Head of caudate nucleus (tissue), 42 donors: ENCODE results near the gene C10orf53.

Source experiments
- DNase-seq, 42 donors: peaks; one replicate each; pipeline versions ENCODE4 v3.0.0 to v3.0.0-alpha.2; 2020 to 2021; ENCODE audit warnings: mixed read lengths in 7 of 42
- intact Hi-C: fragments of 100-400 bp; cut with DNase I; formaldehyde crosslinking; loops from one replicate; pipeline ENCODE4 v1.15.0; 2022

C10orf53 gene

DNA sequence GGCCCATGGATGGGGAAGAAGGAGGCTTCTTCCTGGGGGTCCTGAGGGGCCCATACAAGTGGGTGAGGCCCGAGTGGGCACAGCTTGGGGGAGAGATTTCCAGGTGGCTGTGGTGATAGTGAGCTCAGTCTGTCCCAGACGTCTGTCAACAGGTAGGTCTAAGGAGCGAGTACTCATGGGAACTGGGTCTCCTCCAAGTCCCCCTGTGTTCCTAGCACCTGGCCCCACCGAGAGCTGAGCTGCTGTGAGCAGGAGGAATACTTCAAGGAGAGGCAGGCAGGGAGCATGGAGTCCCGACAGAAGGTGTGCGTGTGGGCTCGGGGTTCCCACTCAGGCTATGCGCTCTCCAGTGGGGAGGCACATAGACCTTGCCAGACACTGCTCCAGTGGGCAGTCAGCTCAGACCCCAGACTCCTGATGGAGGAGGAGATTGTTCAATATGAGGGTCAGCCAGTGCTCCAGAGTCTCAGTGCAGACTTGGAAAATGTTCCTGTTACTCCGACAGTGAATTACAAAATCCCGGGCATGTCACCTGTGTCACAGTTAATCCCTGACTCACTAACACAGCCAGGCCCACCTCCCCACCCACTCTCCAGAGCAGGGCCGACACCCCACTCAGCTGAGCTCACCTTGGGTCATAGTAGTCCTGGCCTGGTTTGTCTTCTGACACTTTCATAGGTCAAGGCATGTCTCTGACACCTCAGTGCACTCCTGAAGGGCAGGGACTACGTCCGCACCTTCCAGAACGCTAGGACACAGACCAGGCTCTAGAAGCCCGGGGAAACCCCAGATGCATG lies 28.2 kb upstream of the C10orf53 start:
- DNase-seq = peak in 3 of 42 donors; percentile 25 to 27 (median 26)
- intact Hi-C loops = no loop called here

DNA sequence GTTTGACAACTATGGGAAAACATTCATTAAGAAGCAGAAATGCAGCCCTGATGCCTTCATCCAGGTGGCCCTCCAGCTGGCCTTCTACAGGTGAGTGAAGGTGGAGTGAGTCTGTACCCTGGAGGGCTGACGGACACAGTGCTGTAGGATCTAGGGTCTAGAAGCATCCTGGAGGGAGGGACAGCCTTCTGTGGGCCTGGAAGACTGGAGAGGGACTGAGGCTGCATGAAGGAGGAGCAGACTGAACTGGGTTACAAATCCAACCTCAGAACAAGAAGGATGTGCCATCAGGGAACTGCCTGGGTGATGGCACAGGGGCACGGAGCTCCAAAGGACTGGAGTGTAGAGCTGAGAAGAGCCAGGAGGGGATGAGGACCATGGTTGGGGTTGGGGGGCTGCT lies 27.5 kb upstream of the C10orf53 start:
- intact Hi-C loops = no loop called here
- DNase-seq = peak in 3 of 42 donors; percentile 6 to 31 (median 7)

DNA sequence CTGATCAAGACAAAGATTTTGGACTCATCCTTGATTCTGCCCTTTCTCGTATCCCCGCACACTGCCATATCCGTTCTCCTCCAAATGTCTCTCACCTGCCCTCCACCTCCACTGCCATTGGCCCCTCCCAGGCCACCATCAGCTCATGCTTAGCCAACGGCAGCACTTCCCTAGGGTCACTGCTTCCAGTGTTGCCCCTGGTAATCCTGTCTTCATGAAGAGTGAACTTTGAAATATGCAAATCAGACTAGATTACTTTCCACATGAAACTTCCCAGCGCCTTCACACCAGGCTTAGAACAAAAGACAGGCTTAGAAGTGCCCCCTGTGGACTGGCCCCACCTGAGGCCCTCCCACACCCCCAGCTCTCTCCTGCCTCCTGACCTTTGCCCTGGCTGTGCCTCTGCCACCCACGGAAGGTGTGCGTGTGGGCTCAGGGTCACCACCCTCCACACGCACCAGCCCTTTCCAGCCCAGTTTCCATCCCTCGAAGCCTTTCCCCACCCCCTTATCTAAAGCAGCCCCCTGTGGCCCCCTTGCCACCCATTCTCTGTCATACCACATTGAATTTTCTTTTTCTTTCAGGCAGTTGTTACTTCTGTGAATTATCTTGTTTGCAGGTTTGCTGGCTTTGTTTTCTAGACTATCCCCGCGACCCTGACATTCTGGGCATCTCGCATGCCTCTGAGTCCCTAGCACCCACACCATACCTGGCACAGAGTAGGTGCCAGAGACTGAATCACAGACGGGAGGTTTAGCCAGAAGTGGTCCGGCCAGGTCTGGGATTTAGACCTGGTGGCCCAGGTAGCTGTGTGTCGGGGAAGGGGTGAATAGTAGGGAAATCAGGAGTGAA lies 26.8 kb upstream of the C10orf53 start:
- intact Hi-C loops = no loop called here
- peak in 3 of 42 donors; percentile 8 to 34 (median 16) for DNase-seq

DNA sequence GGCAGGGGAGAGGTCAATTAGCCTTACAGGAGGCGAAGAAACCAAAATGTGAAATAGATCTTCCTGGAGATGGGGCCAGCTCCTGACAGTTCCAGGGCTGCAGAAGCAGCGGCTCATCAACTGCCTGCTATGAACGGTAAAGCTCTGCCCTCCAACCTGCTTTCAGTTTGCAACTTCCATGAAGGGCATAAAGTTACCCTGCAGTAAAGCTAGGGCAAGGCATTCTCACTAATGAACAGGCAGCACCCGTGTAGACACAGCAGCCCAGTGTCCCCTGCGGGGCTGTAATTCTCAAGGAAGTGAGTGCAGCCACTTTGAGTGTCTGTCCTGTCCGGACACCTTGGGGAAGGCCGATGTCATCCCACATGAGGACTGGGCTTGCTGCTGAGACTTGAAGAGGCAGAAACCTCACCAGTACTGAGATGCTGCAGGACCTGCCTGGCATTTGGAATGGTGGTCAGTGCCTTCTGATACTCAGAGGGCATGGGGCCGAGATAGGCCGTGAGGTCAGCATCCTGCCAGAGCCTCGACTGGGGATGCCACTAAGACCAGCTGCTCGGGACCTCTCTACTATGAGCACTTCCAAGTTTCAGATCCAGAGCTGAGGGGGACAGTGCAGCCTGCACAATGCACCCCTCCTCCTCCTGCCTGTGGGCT lies 26.1 kb upstream of the C10orf53 start:
- peak in 2 of 42 donors; percentile 6 to 31 for DNase-seq

DNA sequence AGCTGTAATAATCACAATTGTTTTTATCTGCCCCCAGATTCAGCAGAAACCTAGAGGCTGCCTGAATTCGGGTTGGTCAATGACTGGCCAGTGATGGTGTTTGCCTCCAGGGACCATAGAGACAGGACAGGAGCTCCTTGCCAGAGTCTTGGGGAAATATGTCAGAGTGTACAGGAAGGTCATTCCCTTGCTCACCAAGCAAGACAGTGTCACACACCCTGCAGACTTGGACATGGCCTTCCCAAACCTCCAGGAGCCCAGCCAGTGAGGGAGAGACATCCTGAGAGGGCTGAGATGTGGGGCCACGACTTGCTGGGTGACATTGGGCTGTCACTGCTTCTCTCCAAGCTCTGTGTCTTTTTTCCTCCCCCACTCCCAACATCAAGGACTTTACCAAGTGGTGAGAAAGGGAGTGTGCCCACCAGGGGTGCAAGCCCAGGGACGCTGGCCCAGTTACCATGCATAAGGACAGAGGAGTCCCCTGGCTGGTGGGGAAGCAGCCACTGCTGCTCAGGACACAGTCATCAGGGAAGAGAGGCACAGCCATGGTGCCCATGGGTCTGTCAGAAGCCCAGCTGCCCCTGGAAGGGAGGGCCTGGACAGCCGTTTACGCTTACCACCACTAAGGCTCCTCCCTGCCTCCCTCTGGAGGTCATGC lies 25.3 kb upstream of the C10orf53 start:
- peak in 3 of 42 donors; percentile 6 to 31 (median 29) for DNase-seq
- intact Hi-C loops = no loop called here

More for the DNA sequence above, 26.1 kb upstream of the C10orf53 start:
- intact Hi-C loops = no loop called here

DNA sequence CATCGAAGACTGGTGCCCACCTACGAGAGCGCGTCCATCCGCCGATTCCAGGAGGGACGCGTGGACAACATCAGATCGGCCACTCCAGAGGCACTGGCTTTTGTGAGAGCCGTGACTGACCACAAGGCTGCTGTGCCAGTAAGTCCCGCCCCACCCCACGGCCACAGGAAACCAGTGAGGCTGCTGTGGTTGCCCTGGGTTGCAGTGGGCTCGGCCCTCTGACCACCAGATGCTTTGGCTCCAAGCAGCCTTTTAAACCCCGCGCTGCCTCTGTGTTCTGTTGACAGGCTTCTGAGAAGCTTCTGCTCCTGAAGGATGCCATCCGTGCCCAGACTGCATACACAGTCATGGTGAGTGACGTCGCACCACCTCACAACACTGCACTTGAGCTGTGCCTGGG lies 24.4 kb upstream of the C10orf53 start:
- DNase-seq = peak in 2 of 42 donors; percentile 14 to 38

DNA sequence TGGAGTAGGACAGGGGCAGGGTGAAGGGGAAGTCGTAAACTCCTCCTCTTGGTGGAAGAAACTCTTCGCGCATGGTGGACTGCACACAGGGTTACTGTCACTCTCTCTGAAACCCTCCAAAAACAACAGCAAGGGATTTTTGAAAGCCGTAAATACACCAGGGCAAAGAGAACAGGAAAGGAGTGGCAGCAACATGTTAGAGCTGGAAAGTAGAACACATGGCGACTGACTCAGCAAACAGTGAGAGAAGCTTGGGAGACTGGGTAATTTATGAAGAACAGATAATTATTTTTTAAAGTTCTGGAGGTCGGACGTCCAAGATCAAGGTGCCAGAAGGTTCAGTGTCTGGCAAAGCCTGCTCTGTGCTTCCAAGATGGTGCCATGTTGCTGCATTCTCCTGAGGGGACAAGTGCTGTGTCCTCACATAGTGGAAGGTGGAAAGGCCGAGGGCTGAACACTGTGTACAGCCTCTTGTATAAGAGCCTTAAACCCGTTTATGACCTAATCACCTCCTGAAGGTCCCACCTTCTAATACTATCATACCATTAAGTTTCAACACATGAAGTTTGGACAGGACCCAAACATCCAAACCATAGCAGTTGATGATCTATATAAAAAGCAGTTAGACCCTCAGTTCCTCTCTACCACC lies 22.5 kb upstream of the C10orf53 start:
- DNase-seq = peak in 2 of 42 donors; percentile 6 to 26
- intact Hi-C loops = no loop called here

More for the DNA sequence above, 24.4 kb upstream of the C10orf53 start:
- intact Hi-C loops = no loop called here

DNA sequence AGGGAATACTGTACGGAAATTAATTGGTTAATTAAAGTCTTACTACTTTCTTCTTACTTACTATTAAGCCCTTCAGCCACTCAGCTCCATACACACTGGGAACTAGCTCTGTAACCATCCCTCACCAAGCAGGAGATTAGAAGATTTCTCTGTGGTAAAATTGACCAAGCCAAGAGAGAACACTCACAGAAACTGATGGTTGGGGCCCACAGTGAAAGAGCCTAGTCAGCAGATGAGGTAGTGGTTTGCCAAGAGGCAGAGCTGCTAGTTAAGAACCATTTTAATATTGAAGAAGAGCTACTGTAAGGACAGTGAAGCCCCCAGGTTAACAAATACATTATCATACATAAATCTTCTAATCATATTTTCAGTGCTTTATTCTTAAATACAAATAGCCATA lies 21.8 kb upstream of the C10orf53 start:
- intact Hi-C loops = no loop called here
- no peak for DNase-seq

DNA sequence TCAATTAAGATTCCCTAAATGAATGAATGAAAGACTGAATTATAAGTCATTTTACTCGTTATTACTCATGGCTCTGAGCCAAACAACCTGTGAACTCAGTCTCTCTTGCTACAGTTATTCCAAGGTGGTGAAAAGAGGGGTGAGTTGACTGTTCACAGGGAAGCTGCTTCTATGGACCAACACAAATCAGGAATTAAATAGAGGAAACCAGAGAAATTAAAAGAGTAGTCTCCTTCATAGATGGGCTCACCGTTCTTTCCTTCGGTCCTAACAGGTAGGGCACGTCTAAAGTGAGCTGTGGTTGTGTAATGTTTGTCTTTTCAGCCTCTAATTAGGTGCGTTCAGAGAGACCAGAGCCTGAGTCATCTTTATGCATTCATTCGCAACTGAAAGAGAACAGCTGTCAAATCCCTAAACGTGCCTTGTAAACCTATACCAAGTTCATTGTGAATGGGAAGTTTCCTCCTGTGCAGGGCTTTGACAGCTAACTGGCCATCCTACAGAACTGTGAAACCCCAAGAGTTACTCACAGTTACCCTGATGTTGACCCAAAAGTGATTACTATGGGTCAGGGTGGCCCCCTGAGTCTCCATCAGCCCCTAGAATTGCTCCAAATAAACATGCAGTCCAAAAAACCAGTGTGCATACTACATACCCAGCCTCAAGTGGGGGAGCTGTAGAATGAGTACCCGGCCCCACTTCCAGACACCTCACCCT lies 18.2 kb upstream of the C10orf53 start:
- DNase-seq = no peak
- intact Hi-C loops = no loop called here

DNA sequence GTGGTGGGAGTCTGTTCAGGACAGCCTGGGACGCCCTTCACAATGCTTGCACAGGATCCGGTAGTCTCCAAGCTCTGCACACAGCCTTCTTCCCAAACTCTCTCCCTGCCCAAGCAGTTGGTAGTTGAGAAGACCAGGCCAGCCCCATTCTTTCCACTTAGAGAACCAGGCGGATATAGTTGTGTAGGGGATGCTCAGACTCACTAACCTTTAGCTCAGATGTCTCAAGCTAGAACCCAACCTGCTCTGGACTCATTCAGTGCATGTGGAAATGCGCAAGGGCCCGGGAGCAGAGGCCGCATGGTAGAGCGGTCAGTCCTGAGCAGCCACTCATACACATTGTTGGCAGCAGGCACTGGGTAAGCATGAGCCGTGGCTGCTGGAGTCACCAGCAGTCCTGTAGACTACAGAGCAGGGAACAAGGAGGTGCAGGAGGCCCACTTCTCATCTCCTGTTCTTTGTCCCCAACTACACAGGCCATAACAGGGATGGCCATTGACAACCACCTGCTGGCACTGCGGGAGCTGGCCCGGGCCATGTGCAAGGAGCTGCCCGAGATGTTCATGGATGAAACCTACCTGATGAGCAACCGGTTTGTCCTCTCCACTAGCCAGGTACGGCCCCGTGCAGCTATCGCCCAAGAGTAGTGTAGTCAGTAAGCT lies 17.2 kb upstream of the C10orf53 start:
- DNase-seq = peak in 1 of 42 donors; percentile 28
- intact Hi-C loops = no loop called here

DNA sequence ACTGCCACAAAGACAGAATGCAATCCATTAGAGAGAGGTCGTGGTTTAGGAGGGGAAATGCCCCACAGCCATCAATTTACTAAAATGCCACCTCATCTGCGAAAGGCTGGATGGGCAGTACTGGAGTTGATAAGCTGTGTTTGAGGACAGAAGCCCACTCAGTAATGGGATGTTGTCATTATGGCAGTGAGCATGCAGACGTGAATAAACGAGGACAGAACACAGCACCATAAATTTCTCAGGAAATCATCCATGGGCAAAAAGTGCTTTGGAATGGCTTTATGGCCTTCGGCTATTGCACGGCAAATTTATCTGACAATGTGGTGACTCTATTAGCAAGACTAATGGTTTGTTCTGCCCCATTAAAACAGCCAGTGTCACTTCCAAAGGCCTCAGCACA lies 15.9 kb upstream of the C10orf53 start:
- DNase-seq = no peak
- intact Hi-C loops = no loop called here

DNA sequence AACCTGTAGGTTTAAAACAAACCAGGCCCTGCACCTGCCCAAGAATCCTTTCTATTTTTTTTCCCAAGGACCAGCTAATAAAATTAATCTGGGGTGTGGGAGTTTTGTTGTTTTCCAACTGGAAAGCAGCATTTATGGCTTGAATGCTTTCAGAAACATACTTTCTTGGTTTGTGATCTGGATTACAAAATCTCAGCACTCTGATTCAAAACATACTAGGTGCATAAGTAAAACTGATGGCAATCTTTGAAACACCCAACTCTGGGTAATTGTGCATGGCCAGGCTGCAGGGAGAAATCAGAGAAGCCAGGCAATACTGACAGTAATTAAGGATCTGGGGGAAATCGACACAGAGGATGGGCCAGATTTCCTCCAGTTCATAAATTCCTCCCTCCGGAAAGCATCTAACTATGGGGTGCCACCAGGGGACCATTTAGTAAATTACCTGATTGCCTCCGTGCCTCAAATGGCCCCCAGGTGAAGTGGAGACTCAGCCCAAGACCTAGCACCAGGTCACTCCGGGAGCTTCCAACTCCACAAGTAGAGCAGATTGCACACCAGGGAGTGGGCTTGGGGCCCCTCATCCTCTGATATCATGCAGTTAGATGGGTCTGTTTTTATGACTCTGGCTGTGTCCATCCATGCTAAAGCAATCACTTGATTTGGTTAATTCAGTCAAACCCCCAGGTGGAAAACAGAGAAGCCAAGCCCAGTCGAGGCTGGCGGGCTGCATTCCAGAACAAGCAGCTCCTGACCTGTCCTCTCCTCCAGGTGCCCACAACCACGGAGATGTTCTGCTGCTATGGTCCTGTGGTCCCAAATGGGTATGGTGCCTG lies 15.2 kb upstream of the C10orf53 start:
- DNase-seq = peak in 1 of 42 donors; percentile 24
- intact Hi-C loops = no loop called here

DNA sequence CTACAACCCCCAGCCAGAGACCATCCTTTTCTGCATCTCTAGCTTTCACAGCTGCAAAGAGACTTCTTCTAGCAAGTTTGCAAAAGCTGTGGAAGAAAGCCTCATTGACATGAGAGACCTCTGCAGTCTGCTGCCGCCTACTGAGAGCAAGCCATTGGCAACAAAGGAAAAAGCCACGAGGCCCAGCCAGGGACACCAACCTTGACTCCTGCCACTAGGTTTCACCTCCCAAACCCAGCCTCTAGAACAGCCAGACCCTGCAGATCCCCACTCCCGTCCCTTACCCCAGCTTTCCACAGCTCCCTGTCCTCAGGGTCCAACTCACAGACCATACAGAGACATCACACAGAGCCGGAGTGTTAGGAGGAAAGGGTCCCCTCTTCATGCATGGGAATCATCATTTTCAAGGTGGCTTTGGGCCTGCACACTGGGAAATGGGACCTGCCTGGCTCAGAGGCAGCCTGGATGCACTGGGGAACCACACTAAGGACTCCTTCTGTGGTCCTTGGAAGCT lies 14.6 kb upstream of the C10orf53 start:
- DNase-seq = peak in 1 of 42 donors; percentile 22
- intact Hi-C loops = no loop called here

DNA sequence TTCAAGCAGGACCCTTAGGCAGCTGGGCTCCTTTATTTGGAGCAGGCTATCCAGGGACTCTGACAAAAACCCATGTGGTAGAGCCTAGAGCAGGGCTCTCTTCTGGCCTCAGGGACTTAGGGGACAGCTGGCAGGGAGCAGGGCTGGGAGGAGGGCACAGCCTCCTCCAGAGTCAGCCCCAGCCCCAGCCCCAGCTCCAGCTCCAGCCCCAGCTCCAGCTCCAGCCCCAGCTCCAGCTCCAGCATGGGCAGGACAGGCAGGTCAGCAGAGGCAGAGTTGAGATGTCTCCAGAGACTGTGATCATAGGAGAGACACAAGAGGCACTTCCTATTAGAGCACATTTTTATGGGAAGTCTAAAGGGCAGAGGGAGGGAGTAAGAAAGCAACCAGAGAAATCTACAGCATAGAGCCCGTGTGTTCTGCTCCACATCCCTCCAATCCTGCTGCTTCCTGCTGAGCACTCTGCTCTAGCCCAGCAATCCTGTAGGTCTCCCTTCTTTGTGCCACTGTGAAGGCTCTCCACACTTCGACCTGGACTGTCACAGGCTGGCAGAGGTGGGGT lies 13.3 kb upstream of the C10orf53 start:
- intact Hi-C loops = no loop called here
- DNase-seq = peak in 1 of 42 donors; percentile 13

DNA sequence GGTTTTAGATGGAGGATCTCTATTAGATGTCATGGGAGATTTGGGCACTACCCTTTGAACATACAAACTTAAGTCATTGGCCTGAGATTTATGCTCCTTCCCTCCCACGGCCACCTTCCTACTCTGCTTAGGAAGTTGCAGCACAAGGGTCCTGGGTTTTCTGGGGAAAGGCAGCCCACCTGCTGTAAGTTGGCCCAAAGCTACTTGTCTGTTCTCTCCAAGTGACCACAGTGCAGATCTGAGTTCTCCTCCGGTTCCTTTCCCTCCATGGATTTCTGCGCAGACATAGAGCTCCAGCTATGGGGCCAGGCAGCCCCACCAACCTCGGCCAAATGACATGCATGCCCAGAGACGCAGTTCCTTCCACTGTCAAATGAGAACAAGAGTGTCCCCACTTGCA lies 12.8 kb upstream of the C10orf53 start:
- intact Hi-C loops = no loop called here

DNA sequence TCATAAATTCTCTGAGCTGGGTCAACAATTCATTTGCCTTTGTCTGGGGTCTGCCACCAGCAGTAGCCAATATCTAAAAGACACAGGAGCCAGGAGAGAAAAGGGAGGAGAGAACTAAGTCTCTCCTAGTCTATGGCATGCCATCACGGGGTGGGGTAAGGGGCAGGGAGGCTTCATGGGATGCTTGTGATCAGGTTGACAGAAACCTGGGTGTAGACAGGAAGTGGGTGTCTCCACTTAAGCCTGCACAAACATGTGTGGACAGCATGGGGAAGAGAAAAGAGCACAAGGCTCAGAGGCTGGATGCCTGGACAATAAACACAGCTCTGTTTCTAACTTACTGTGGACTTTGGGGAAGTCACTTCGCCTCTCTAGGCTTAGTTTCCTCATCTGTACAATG lies 11.5 kb upstream of the C10orf53 start:
- DNase-seq = peak in 1 of 42 donors; percentile 3
- intact Hi-C loops = no loop called here

More for the DNA sequence above, 12.8 kb upstream of the C10orf53 start:
- DNase-seq = peak in 1 of 42 donors; percentile 29
